OCI-LY7 (cell line): ENCODE measurements around the gene PRMT1. TPM values are rescaled to one million over a fixed set of nuclear protein-coding genes. Genes with fewer than 3 reads are reported as not detected.

Source experiments
- BruUV-seq: library from RNA; stranded (reverse); fragments of 400-500 nt; replicated peaks from 2 replicates; lab custom pipeline; 2021; lab: Mats Ljungman, UMichigan
- CTCF ChIA-PET: fragments of 300-600 bp; sonication (Branson Sonifier 250); formaldehyde crosslinking; loops from one replicate; lab custom pipeline; 2022; ENCODE audit warnings: antibody characterized with exemption; ENCODE audit not compliant: unreplicated experiment; lab: Charles Lee
- POLR2A ChIA-PET: fragments of 300-600 bp; sonication (Branson Sonifier 250); formaldehyde crosslinking; loops from one replicate; lab custom pipeline; 2022; ENCODE audit warnings: antibody characterized with exemption; lab: Charles Lee
- DNase-seq: peaks from one replicate; pipeline ENCODE4 v3.0.0-alpha.2; 2015; ENCODE audit warnings: low spot score
- H2AFZ ChIP-seq: fragments of 200-600 bp; sonication (generic), shearing (Covaris generic); 2 replicates; pipeline ENCODE4 v1.6.1; 2014; ENCODE audit warnings: mild to moderate bottlenecking, antibody characterized with exemption, low read length, moderate library complexity
- H3K27ac ChIP-seq: fragments of 200-600 bp; sonication (generic); 2 replicates; pipeline ENCODE4 v1.5.1; 2014; ENCODE audit warnings: mixed run types, low read depth, mild to moderate bottlenecking, moderate library complexity, low read length, inconsistent platforms; ENCODE audit not compliant: poor library complexity, severe bottlenecking
- H3K36me3 ChIP-seq: fragments of 200-600 bp; sonication (generic); 2 replicates; pipeline ENCODE4 v1.6.1; 2014; ENCODE audit warnings: mild to moderate bottlenecking, antibody characterized with exemption, low read length, moderate library complexity, mixed read lengths; ENCODE audit not compliant: insufficient read depth
- H3K4me1 ChIP-seq: fragments of 200-600 bp; sonication (generic); 2 replicates; pipeline ENCODE4 v1.5.1; 2014; ENCODE audit warnings: mild to moderate bottlenecking, low read length; ENCODE audit not compliant: insufficient read depth, poor library complexity, severe bottlenecking
- H3K4me2 ChIP-seq: fragments of 200-600 bp; sonication (generic); 2 replicates; pipeline ENCODE4 v1.6.1; 2014; ENCODE audit warnings: mild to moderate bottlenecking, low read length
- H3K4me3 ChIP-seq: fragments of 200-600 bp; sonication (generic); 2 replicates; pipeline ENCODE4 v1.5.1; 2014; ENCODE audit warnings: mild to moderate bottlenecking, low read depth, low read length; ENCODE audit not compliant: poor library complexity, severe bottlenecking
- H3K79me2 ChIP-seq: fragments of 200-600 bp; sonication (generic); 2 replicates; pipeline ENCODE4 v1.6.1; 2016; ENCODE audit warnings: low read depth, mild to moderate bottlenecking, low read length, moderate library complexity, mixed read lengths; ENCODE audit not compliant: insufficient read depth
- H3K9me2 ChIP-seq: fragments of 200-600 bp; sonication (generic); 2 replicates; pipeline ENCODE4 v1.6.1; 2016; ENCODE audit warnings: mild to moderate bottlenecking, low read length, mixed read lengths; ENCODE audit not compliant: insufficient read depth
- H3K9me3 ChIP-seq: fragments of 200-600 bp; sonication (generic); 2 replicates; pipeline ENCODE4 v1.6.1; 2014; ENCODE audit warnings: mild to moderate bottlenecking, mixed run types, low read length, mixed read lengths
- H4K20me1 ChIP-seq: fragments of 200-600 bp; sonication (generic); 2 replicates; pipeline ENCODE4 v1.6.1; 2014; ENCODE audit warnings: mild to moderate bottlenecking, antibody characterized with exemption, low read length, moderate library complexity, mixed read lengths; ENCODE audit not compliant: insufficient read depth
- EZH2phosphoT487 ChIP-seq: fragments of 200-600 bp; sonication (generic); IDR thresholded peaks from 2 replicates; pipeline ENCODE4 v1.6.1; 2018; ENCODE audit warnings: low read depth, borderline replicate concordance, mild to moderate bottlenecking, mixed run types, antibody characterized with exemption, low read length, moderate library complexity, mixed read lengths
- intact Hi-C: fragments of 100-400 bp; cut with micrococcal nuclease; formaldehyde crosslinking; loops from one replicate; pipeline ENCODE4 v1.10.0; 2022; ENCODE audit not compliant: unreplicated experiment
- total RNA-seq, 2 experiments: library from RNA; depleted of rRNA in 1 of 2; stranded (reverse); fragments of >200 nt in 1 of 2; shearing (Covaris generic) in 1 of 2; gene quantifications; 2 replicates each; pipeline ENCODE4 v1.2.3, GENCODE V29; 2014 to 2022
- TF ChIP-seq, protein P1 (sequence below): fragments of 200-600 bp; sonication (generic); conservative IDR thresholded peaks from 2 replicates; pipeline ENCODE4 v1.5.1; 2014; ENCODE audit warnings: mild to moderate bottlenecking, antibody characterized with exemption, low read length, moderate library complexity, mixed read lengths

Gene PRMT1
- total RNA-seq, 2 experiments from 2014 or later: 266 to 403 TPM

- Histone ChIP-seq H3K27ac (no peak overlapping the region), H4K20me1 (no peaks in the 10 kb centered on the region), H3K4me2 (no peak overlapping the region), H3K9me2 (no peaks in the 10 kb centered on the region), H3K79me2 (no peaks in the 10 kb centered on the region), H3K36me3 (no peaks in the 10 kb centered on the region), H3K4me3 (no peak overlapping the region), H3K9me3 (no peaks in the 10 kb centered on the region), H3K4me1 (no peaks in the 10 kb centered on the region), H2AFZ (no peak overlapping the region)
- no TSS peak for BruUV-seq
- intact Hi-C loops: no loop called here
- ChIA-PET POLR2A (no interaction called here), CTCF (no interaction called here)
- TF ChIP-seq, protein P1, sequence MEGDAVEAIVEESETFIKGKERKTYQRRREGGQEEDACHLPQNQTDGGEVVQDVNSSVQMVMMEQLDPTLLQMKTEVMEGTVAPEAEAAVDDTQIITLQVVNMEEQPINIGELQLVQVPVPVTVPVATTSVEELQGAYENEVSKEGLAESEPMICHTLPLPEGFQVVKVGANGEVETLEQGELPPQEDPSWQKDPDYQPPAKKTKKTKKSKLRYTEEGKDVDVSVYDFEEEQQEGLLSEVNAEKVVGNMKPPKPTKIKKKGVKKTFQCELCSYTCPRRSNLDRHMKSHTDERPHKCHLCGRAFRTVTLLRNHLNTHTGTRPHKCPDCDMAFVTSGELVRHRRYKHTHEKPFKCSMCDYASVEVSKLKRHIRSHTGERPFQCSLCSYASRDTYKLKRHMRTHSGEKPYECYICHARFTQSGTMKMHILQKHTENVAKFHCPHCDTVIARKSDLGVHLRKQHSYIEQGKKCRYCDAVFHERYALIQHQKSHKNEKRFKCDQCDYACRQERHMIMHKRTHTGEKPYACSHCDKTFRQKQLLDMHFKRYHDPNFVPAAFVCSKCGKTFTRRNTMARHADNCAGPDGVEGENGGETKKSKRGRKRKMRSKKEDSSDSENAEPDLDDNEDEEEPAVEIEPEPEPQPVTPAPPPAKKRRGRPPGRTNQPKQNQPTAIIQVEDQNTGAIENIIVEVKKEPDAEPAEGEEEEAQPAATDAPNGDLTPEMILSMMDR: no peak
- no peak for TF ChIP-seq EZH2phosphoT487
- DNase-seq: no peak
These were observed 28.0 kb downstream of the PRMT1 start for GRCh38 chr19:49704888-49705642.

DNA sequence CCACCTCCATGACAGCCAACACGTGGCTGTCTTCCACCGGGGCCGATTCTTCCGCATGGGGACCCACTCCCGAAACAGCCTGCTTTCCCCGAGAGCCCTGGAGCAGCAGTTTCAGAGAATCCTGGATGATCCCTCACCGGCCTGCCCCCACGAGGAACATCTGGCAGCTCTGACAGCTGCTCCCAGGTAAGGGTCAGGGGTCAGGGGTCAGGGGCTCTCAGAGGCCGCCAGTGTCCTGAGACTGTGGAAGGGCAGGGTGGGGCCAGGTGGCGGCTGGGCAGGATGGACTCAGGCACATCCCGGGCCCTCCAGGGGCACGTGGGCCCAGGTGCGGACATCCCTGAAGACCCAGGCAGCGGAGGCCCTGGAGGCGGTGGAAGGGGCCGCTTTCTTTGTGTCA is 28.8 kb downstream of the PRMT1 start:
- TF ChIP-seq, protein P1: no peak
- Histone ChIP-seq H3K4me3 (no peak overlapping the region), H4K20me1 (no peaks in the 10 kb centered on the region), H3K27ac (no peak overlapping the region), H3K4me1 (no peaks in the 10 kb centered on the region), H3K9me2 (no peaks in the 10 kb centered on the region), H3K9me3 (no peaks in the 10 kb centered on the region), H3K36me3 (no peaks in the 10 kb centered on the region), H2AFZ (no peak overlapping the region), H3K79me2 (no peaks in the 10 kb centered on the region), H3K4me2 (no peak overlapping the region)
- intact Hi-C loops: no loop called here
- no TSS peak for BruUV-seq
- CTCF ChIA-PET: no interaction called here
- DNase-seq: no peak
- POLR2A ChIA-PET: no interaction called here

DNA sequence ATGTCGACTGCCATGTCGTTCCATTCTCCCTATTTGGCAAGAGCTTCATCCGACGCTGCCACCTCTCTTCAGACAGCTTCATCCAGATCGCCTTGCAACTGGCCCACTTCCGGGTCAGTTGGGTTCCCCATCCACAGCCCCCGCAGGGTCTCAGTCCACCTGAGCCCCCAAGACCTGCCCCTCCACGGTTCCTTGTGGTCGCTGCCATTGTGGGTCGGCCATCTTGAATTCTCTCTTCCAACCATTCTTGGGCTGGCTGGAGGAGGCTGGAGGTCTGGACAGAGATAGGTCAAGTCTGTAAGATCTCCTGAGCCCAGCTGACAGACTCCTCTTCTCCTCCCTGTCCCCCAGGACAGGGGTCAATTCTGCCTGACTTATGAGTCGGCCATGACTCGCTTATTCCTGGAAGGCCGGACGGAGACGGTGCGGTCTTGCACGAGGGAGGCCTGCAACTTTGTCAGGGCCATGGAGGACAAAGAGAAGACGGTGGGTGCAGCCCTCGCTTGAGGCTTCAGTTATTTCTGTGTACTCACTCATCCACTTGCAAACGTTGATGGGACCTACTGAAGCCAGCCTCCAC is 33.4 kb downstream of the PRMT1 start:
- H2AFZ ChIP-seq: no peak overlapping the region
- H3K9me2 ChIP-seq: no peaks in the 10 kb centered on the region
- POLR2A ChIA-PET: no interaction called here
- intact Hi-C loops: no loop called here
- no peak overlapping the region for H3K4me2 ChIP-seq
- H4K20me1 ChIP-seq: no peaks in the 10 kb centered on the region
- no peak for DNase-seq
- CTCF ChIA-PET: no interaction called here
- H3K4me3 ChIP-seq: no peak overlapping the region
- H3K9me3 ChIP-seq: no peaks in the 10 kb centered on the region
- H3K79me2 ChIP-seq: no peaks in the 10 kb centered on the region
- H3K36me3 ChIP-seq: no peaks in the 10 kb centered on the region
- H3K4me1 ChIP-seq: no peaks in the 10 kb centered on the region
- TF ChIP-seq, protein P1: no peak
- TF ChIP-seq EZH2phosphoT487: no peak
- no TSS peak for BruUV-seq
- no peak overlapping the region for H3K27ac ChIP-seq
